Right atrium auricular region (tissue), 2 donors: ENCODE measurements around the gene EPB41. TPM values are rescaled to one million over a fixed set of nuclear protein-coding genes. Genes with fewer than 3 reads are reported as not detected.

Source experiments
- DNase-seq: peaks from one replicate; pipeline ENCODE4 v3.0.0-alpha.2; 2019; ENCODE audit warnings: low spot score
- H3K27ac ChIP-seq, 2 donors: fragments of 200-600 bp; sonication (generic); 1 replicate in 1 of 2; 2 replicates in 1 of 2; pipeline ENCODE4 v1.5.1; 2016 to 2019
- H3K27me3 ChIP-seq, 2 donors: fragments of 200-600 bp; sonication (generic); one replicate each; pipeline versions ENCODE4 v1.5.1 to v1.6.0; 2017 to 2019
- H3K36me3 ChIP-seq: fragments of 200-600 bp; sonication (generic); one replicate; pipeline ENCODE4 v1.5.1; 2016
- H3K4me1 ChIP-seq, 2 donors: fragments of 200-600 bp; sonication (generic); one replicate each; pipeline versions ENCODE4 v1.5.1 to v1.6.0; 2017 to 2019
- H3K4me3 ChIP-seq, 2 donors: fragments of 200-600 bp; sonication (generic); 1 replicate in 1 of 2; 2 replicates in 1 of 2; pipeline ENCODE4 v1.5.1; 2017 to 2019; ENCODE audit warnings: mild to moderate bottlenecking in 1 of 2, moderate library complexity in 1 of 2
- H3K9me3 ChIP-seq, 2 donors: fragments of 200-600 bp; sonication (generic); one replicate each; pipeline ENCODE4 v1.5.1; 2019
- CTCF ChIP-seq, 2 donors: fragments of 200-600 bp; sonication (generic); IDR thresholded peaks; one replicate each; pipeline ENCODE4 v1.5.1; 2019; ENCODE audit warnings: antibody characterized with exemption in 2 of 2
- total RNA-seq, 2 donors: library from RNA; depleted of rRNA; stranded (reverse); fragments of >200 nt; gene quantifications; one replicate each; pipeline ENCODE4 v1.1.0, GENCODE V29; 2016

EPB41 gene
- total RNA-seq, 2 donors from 2014 or later = 19.1 to 25.4 TPM

- Histone ChIP-seq H3K27me3 (no peaks in the 10 kb centered on the region), H3K27ac (no peak overlapping the region), H3K4me1 (peaks cover 0 to 12% of the 10 kb centered on the region in 2 donors), H3K9me3 (no peaks in the 10 kb centered on the region), H3K4me3 (peak overlapping the region; percentile 40 to 69), H3K36me3 (no peaks in the 10 kb centered on the region)
- no peak for TF ChIP-seq CTCF (IDR thresholded peaks at IDR 0.05)
- no peak for DNase-seq
Measured at GRCh38 chr1:28913786-28914227, 562 bp upstream of the EPB41 start.

- no peak overlapping the region for H3K27ac ChIP-seq
Measured at GRCh38 chr1:28915031-28915895, 894 bp downstream of the EPB41 start.

GRCh38 chr1:28917757-28918118, 3.4 kb downstream of the EPB41 start:
- no peak overlapping the region for H3K27ac ChIP-seq
- DNase-seq = no peak
- no peaks in the 10 kb centered on the region for H3K36me3 ChIP-seq
- no peaks in the 10 kb centered on the region for H3K27me3 ChIP-seq
- no peak overlapping the region for H3K4me3 ChIP-seq
- H3K4me1 ChIP-seq = peaks cover 0 to 12% of the 10 kb centered on the region in 2 donors
- no peaks in the 10 kb centered on the region for H3K9me3 ChIP-seq
- TF ChIP-seq CTCF (IDR thresholded peaks at IDR 0.05) = no peak

More at GRCh38 chr1:28915031-28915895, 894 bp downstream of the EPB41 start:
- H3K4me3 ChIP-seq = peak overlapping the region; percentile 40 to 69
- TF ChIP-seq CTCF (IDR thresholded peaks at IDR 0.05) = no peak
- H3K36me3 ChIP-seq = no peaks in the 10 kb centered on the region
- DNase-seq = no peak
- H3K4me1 ChIP-seq = peaks cover 0 to 12% of the 10 kb centered on the region in 2 donors
- H3K27me3 ChIP-seq = no peaks in the 10 kb centered on the region
- H3K9me3 ChIP-seq = no peaks in the 10 kb centered on the region

- Histone ChIP-seq H3K36me3 (no peaks in the 10 kb centered on the region), H3K27me3 (no peaks in the 10 kb centered on the region), H3K9me3 (no peaks in the 10 kb centered on the region), H3K27ac (no peak overlapping the region), H3K4me3 (no peak overlapping the region), H3K4me1 (no peaks in the 10 kb centered on the region)
- DNase-seq = no peak
- TF ChIP-seq CTCF (IDR thresholded peaks at IDR 0.05) = no peak
Measured at GRCh38 chr1:28921286-28921869, 7.0 kb downstream of the EPB41 start.

GRCh38 chr1:28925350-28925891, 11.1 kb downstream of the EPB41 start:
- Histone ChIP-seq H3K9me3 (no peaks in the 10 kb centered on the region), H3K4me1 (peaks cover 0 to 20% of the 10 kb centered on the region in 2 donors), H3K27me3 (no peaks in the 10 kb centered on the region), H3K27ac (no peak overlapping the region), H3K4me3 (no peak overlapping the region), H3K36me3 (no peaks in the 10 kb centered on the region)
- no peak for DNase-seq
- TF ChIP-seq CTCF (IDR thresholded peaks at IDR 0.05) = no peak
